Measurements from ENCODE around the gene CCNL2. TPM values are rescaled to one million over a fixed set of nuclear protein-coding genes. Genes with fewer than 3 reads are reported as not detected.

The CCNL2 gene
- total and polyA plus RNA-seq, 2 experiments from 2014 or later, result 230 to 301 TPM

GRCh38 chr1:1365875-1366698 is 33.0 kb downstream of the CCNL2 start:
- no peaks in the 10 kb centered on the region for H3K9me3 ChIP-seq (ENCODE audit: low read depth)
- no peak overlapping the region for H3K4me3 ChIP-seq
- no peaks in the 10 kb centered on the region for H3K27me3 ChIP-seq
- H3K27ac ChIP-seq, result no peak overlapping the region
- no peaks in the 10 kb centered on the region for H3K36me3 ChIP-seq
- no peak for TF ChIP-seq CTCF (IDR thresholded peaks at IDR 0.05; ENCODE audit: low read depth, low read length)
- no peak for DNase-seq (ENCODE audit: low read depth in 1 of 2, low spot score in 1 of 2)
- H3K4me1 ChIP-seq (ENCODE audit: low read depth), result peaks cover 4% of the 10 kb centered on the region

- H3K4me1 ChIP-seq (ENCODE audit: low read depth), result peaks cover 19% of the 10 kb centered on the region
- DNase-seq (ENCODE audit: low read depth in 1 of 2, low spot score in 1 of 2), result no peak
Observed at GRCh38 chr1:1364266-1364665, 34.9 kb downstream of the CCNL2 start.

GRCh38 chr1:1361982-1362423 is 37.1 kb downstream of the CCNL2 start:
- no peaks in the 10 kb centered on the region for H3K27me3 ChIP-seq
- TF ChIP-seq CTCF (IDR thresholded peaks at IDR 0.05; ENCODE audit: low read depth, low read length), result peak; percentile 20
- peaks cover 36% of the 10 kb centered on the region for H3K4me1 ChIP-seq (ENCODE audit: low read depth)
- peak; percentile 50 to 86 for DNase-seq (ENCODE audit: low read depth in 1 of 2, low spot score in 1 of 2)
- H3K4me3 ChIP-seq, result no peak overlapping the region
- H3K27ac ChIP-seq, result peak overlapping the region; percentile 92
- no peaks in the 10 kb centered on the region for H3K9me3 ChIP-seq (ENCODE audit: low read depth)
- H3K36me3 ChIP-seq, result no peaks in the 10 kb centered on the region

More at GRCh38 chr1:1364266-1364665, 34.9 kb downstream of the CCNL2 start:
- Histone ChIP-seq H3K36me3 (no peaks in the 10 kb centered on the region), H3K9me3 (ENCODE audit: low read depth) (no peaks in the 10 kb centered on the region), H3K4me3 (no peak overlapping the region), H3K27me3 (no peaks in the 10 kb centered on the region), H3K27ac (no peak overlapping the region)
- no peak for TF ChIP-seq CTCF (IDR thresholded peaks at IDR 0.05; ENCODE audit: low read depth, low read length)

GRCh38 chr1:1361233-1361981 is 37.7 kb downstream of the CCNL2 start:
- H3K27me3 ChIP-seq, result no peaks in the 10 kb centered on the region
- TF ChIP-seq CTCF (IDR thresholded peaks at IDR 0.05; ENCODE audit: low read depth, low read length), result no peak
- H3K4me3 ChIP-seq, result no peak overlapping the region
- no peaks in the 10 kb centered on the region for H3K36me3 ChIP-seq
- H3K4me1 ChIP-seq (ENCODE audit: low read depth), result peaks cover 39% of the 10 kb centered on the region
- DNase-seq (ENCODE audit: low read depth in 1 of 2, low spot score in 1 of 2), result no peak
- H3K27ac ChIP-seq, result peak overlapping the region; percentile 92
- H3K9me3 ChIP-seq (ENCODE audit: low read depth), result no peaks in the 10 kb centered on the region

- Histone ChIP-seq H3K27me3 (no peaks in the 10 kb centered on the region), H3K27ac (peak overlapping the region; percentile 92), H3K4me1 (ENCODE audit: low read depth) (peaks cover 39% of the 10 kb centered on the region), H3K4me3 (no peak overlapping the region), H3K9me3 (ENCODE audit: low read depth) (no peaks in the 10 kb centered on the region), H3K36me3 (no peaks in the 10 kb centered on the region)
- DNase-seq (ENCODE audit: low read depth in 1 of 2, low spot score in 1 of 2), result peak; percentile 67 to 94
- no peak for TF ChIP-seq CTCF (IDR thresholded peaks at IDR 0.05; ENCODE audit: low read depth, low read length)
Observed at GRCh38 chr1:1360506-1361169, 38.5 kb downstream of the CCNL2 start.

Data from cardiac muscle cell (in vitro differentiated cells and primary cell).